Measurements from ENCODE around the gene RUSF1.

- no peak for TF ChIP-seq EZH2 (IDR thresholded peaks at IDR 0.05; ENCODE audit: insufficient read depth, poor library complexity, severe bottlenecking)
- TF ChIP-seq EZH2phosphoT487 (IDR thresholded peaks at IDR 0.05; ENCODE audit: insufficient read depth, low read depth), result no peak
These were observed 560 bp upstream of the RUSF1 start for GRCh38 chr16:31508706-31509195.
